Hematopoietic multipotent progenitor cell treated with erythropoietin and hydrocortisone succinate and interleukin-3 and kit ligand, for 17 days (in vitro differentiated cells): Measurements from ENCODE around the gene HDAC11.
"Not testable (repeated sequence)": the region's sequence is repeated elsewhere in the genome, so short reads cannot be mapped to it uniquely, and the experiment has no call there.

ENCODE experiments used
- DNase-seq: peaks from one replicate; pipeline ENCODE4 v3.0.0-alpha.2; 2015; ENCODE audit warnings: low spot score

Gene HDAC11

GRCh38 chr3:13493867-13494441, 13.8 kb downstream of the HDAC11 start:
- DNase-seq = no peak

- DNase-seq = peak; percentile 24
Measured at GRCh38 chr3:13494463-13495350, 14.6 kb downstream of the HDAC11 start.

GRCh38 chr3:13495351-13495813, 15.3 kb downstream of the HDAC11 start:
- no peak for DNase-seq

- peak; percentile 64 for DNase-seq
Measured at GRCh38 chr3:13495921-13496723, 16.0 kb downstream of the HDAC11 start.

- no peak for DNase-seq
Measured at GRCh38 chr3:13496879-13497278, 16.8 kb downstream of the HDAC11 start.

- DNase-seq = no peak
Measured at GRCh38 chr3:13497386-13497785, 17.3 kb downstream of the HDAC11 start.

- no peak for DNase-seq
Measured at GRCh38 chr3:13498354-13499060, 18.4 kb downstream of the HDAC11 start.

- not testable (repeated sequence) for DNase-seq
Measured at GRCh38 chr3:13499246-13499645, 19.1 kb downstream of the HDAC11 start.

GRCh38 chr3:13500133-13500885, 20.2 kb downstream of the HDAC11 start:
- no peak for DNase-seq

- no peak for DNase-seq
Measured at GRCh38 chr3:13501056-13501455, 20.9 kb downstream of the HDAC11 start.

- no peak for DNase-seq
Measured at GRCh38 chr3:13501521-13501920, 21.4 kb downstream of the HDAC11 start.

- no peak for DNase-seq
Measured at GRCh38 chr3:13501958-13502790, 22.1 kb downstream of the HDAC11 start.

- no peak for DNase-seq
Measured at GRCh38 chr3:13502791-13503060, 22.6 kb downstream of the HDAC11 start.

GRCh38 chr3:13504161-13504831, 24.2 kb downstream of the HDAC11 start:
- DNase-seq = no peak

- DNase-seq = no peak
Measured at GRCh38 chr3:13505147-13506130, 25.3 kb downstream of the HDAC11 start.

GRCh38 chr3:13506239-13506638, 26.1 kb downstream of the HDAC11 start:
- DNase-seq = no peak

- DNase-seq = no peak
Measured at GRCh38 chr3:13506680-13507079, 26.6 kb downstream of the HDAC11 start.

GRCh38 chr3:13507247-13507569, 27.1 kb downstream of the HDAC11 start:
- DNase-seq = no peak
